NCI-H2107 treated with DMSO at 0.1 percent for 48 hours (cell line): ENCODE measurements around the gene MIOS.
A peak's percentile ranks its signal among the peaks of the same experiment; 100 is the strongest.
"Not testable (repeated sequence)": the region's sequence is repeated elsewhere in the genome, so short reads cannot be mapped to it uniquely, and the experiment has no call there.

ENCODE experiments used
- DNase-seq: peaks from one replicate; lab custom pipeline; 2025; ENCODE audit not compliant: unreplicated experiment; lab: John Stamatoyannopoulos, UW

Gene MIOS

GRCh38 chr7:7640221-7641128 lies 73.8 kb downstream of the MIOS start, which contains the start of gene UMAD1:
UMAD1 (plus strand) TSS chr7:7640752; CDS start chr7:7673372, 32,620 bp downstream.
- peak; percentile 100 for DNase-seq

DNA sequence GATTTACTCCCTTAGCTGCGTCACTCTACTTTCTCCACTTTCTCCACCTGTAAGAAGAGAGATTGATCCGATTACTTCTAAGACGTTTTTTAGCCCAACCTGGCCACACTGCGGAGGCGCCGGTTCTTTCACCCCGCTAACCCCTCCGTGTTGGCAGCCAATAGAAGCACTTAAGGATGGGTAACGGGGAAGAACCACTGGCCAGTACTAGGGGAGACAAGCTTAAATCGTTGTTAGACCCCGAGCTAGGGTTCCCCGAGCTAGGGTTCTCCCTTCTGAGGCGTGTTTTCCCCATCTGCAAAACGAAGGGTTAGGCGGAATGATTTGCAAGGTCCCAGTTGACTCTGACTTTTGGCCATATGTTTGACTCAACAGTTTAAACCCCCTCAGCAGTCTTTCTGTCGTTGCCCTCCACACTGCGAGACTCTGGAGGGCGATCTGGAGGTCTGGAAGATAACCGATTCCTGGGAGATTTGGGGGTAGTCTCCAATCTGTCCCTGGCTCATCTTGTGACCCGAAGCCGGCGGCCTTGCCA lies 74.5 kb downstream of the MIOS start:
- peak; percentile 77 for DNase-seq

DNA sequence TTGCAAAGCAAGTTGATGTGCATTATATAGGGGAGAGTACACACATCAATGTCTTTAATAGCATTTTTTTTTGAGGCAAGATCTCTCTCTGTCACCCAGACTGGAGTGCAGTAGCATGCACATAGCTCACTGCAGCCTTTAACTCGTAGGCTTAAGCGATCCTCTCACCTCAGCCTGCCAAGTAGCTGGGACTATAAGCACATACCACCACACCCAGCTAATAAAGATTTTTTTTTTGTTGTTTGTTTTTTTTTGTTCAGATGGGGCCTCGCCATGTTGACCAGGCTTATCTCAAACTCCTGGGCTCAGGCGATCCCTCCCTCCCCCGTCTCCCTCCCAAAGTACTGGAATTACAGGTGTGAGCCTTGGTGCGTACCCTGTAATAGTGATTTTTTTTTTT lies 75.4 kb downstream of the MIOS start:
- DNase-seq = no peak

- DNase-seq = no peak
Measured at GRCh38 chr7:7647495-7648036, 80.9 kb downstream of the MIOS start.

- DNase-seq = no peak
Measured at GRCh38 chr7:7650682-7651206, 84.1 kb downstream of the MIOS start.

DNA sequence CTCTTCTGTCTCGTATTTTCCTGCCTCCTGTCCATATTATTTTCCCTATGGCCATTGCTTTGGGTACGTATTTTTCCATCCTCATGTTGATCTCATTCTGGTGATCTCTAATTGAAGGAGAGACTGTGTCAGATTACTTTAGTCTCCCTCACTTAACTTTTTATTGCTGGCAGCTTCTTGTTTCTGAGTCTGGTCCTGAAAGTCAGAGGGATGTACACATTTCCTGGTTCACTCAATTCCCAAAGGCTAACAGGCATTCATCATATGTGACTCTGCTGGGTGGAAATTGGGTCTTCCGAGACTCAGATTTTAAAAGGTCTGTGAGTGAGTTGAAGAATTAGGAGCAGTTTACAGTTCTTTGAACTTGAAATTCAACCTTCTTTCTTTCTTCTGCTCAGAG lies 84.8 kb downstream of the MIOS start:
- no peak for DNase-seq

GRCh38 chr7:7652798-7653540 lies 86.3 kb downstream of the MIOS start:
- DNase-seq = no peak

DNA sequence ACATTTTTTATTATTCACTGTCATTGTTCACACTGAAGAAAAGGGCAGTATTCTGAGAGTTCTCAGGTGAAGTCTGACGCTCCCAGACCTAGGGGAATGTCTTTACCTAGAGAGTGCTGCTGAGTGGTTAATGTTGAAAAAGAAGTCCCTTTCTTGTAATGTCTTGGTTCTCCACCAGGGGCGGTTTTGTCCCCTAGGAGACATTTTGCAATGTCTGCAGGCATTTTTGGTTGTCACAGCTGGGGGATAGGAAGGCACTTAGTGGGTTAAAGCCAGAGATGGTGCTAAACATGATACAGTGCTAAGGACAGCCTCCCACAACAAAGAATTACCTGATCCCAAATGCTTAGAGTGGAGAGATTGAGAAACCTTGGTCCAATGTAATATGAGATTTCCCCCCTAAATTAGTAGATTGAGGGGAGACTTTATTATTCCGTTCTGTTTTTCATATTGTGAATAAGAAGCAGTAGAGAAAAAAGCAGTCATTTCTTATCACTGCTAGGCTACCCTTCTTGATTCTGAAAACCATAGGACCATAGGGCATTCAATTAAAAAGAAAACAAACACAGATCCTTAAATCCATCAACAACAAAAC lies 87.0 kb downstream of the MIOS start:
- DNase-seq = no peak

- DNase-seq = no peak
Measured at GRCh38 chr7:7654964-7655715, 88.5 kb downstream of the MIOS start.

DNA sequence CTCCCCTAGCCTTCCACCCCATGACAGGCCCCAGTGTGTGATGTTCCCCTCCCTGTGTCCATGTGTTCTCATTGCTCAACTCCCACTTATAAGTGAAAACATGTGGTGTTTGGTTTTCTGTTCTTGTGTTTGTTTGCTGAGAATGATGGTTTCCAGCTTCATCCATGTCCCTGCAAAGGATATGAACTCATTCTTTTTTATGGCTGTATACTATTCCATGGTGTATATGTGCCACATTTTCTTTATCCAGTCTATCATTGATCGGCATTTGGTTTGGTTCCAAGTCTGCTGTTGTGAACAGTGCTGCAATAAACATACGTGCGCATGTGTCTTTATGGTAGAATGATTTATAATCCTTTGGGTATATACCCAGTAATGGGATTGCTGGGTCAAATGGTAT lies 89.8 kb downstream of the MIOS start:
- DNase-seq = not testable (repeated sequence)
